Fibroblast of lung (primary cell): ENCODE data around the gene DPYSL3. TPM values are rescaled to one million over a fixed set of nuclear protein-coding genes. Genes with fewer than 3 reads are reported as not detected.

ENCODE experiments used
- DNase-seq, 2 donors: peaks; one replicate each; pipeline versions ENCODE4 v3.0.0 to v3.0.0-alpha.2; 2010; ENCODE audit warnings: low read depth in 2 of 2
- H2AFZ ChIP-seq: 2 replicates; pipeline ENCODE4 v1.5.1; 2012; ENCODE audit warnings: low read length, control low read depth, inconsistent platforms
- H3K27ac ChIP-seq: 2 replicates; pipeline ENCODE4 v1.5.1; 2011; ENCODE audit warnings: low read length, control low read depth; ENCODE audit not compliant: insufficient read depth
- H3K27me3 ChIP-seq: 2 replicates; pipeline ENCODE4 v1.5.1; 2011; ENCODE audit warnings: mild to moderate bottlenecking, low read length; ENCODE audit not compliant: control insufficient read depth, insufficient read depth
- H3K36me3 ChIP-seq: 2 replicates; pipeline ENCODE4 v1.5.1; 2011; ENCODE audit warnings: low read length; ENCODE audit not compliant: control insufficient read depth, insufficient read depth
- H3K4me1 ChIP-seq: 2 replicates; pipeline ENCODE4 v1.5.1; 2011; ENCODE audit warnings: low read length; ENCODE audit not compliant: control insufficient read depth, insufficient read depth; ENCODE audit errors: extremely low read depth
- H3K4me2 ChIP-seq: 2 replicates; pipeline ENCODE4 v1.5.1; 2011; ENCODE audit warnings: low read length, control low read depth; ENCODE audit not compliant: insufficient read depth; ENCODE audit errors: extremely low read depth
- H3K4me3 ChIP-seq, 4 experiments: fragments of 200-600 bp in 1 of 4; sonication (generic) in 1 of 4; replicated peaks in 1 of 4; 2 replicates each; pipeline ENCODE4 v1.5.1; 2011 to 2016; ENCODE audit warnings: low read length in 4 of 4, low read depth in 3 of 4, mild to moderate bottlenecking in 3 of 4, control low read depth in 2 of 4, inconsistent platforms in 1 of 4, mixed read lengths in 1 of 4; ENCODE audit not compliant: insufficient read depth in 1 of 4; ENCODE audit errors: control extremely low read depth in 1 of 4
- H3K79me2 ChIP-seq: 2 replicates; pipeline ENCODE4 v1.5.1; 2012; ENCODE audit warnings: mild to moderate bottlenecking, low read length, inconsistent platforms; ENCODE audit not compliant: control insufficient read depth, insufficient read depth
- H3K9ac ChIP-seq: 2 replicates; pipeline ENCODE4 v1.5.1; 2011; ENCODE audit warnings: mild to moderate bottlenecking, low read length, control low read depth; ENCODE audit not compliant: insufficient read depth
- H3K9me3 ChIP-seq: 2 replicates; pipeline ENCODE4 v1.5.1; 2012; ENCODE audit warnings: low read depth, low read length; ENCODE audit not compliant: control insufficient read depth, insufficient read depth
- H4K20me1 ChIP-seq: 2 replicates; pipeline ENCODE4 v1.5.1; 2011; ENCODE audit warnings: low read length; ENCODE audit not compliant: control insufficient read depth, insufficient read depth; ENCODE audit errors: extremely low read depth
- EZH2 ChIP-seq: IDR thresholded peaks from 2 replicates; pipeline ENCODE4 v1.5.1; 2012; ENCODE audit warnings: low read length, control low read depth, mild to moderate bottlenecking; ENCODE audit errors: missing control alignments
- polyA plus RNA-seq, 2 donors: library from polyadenylated mRNA; depleted of rRNA in 1 of 2; stranded (reverse) in 1 of 2; unstranded in 1 of 2; fragments of >200 nt; gene quantifications; 2 replicates each; pipeline ENCODE4 v1.2.1, GENCODE V29; 2011 to 2012; ENCODE audit warnings: missing spikeins in 1 of 2
- total RNA-seq: library from RNA; depleted of rRNA; stranded (reverse); fragments of >200 nt; gene quantifications from 2 replicates; pipeline ENCODE4 v1.2.1, GENCODE V29; 2014
- TF ChIP-seq, protein P1 (sequence below), 2 donors: IDR thresholded peaks in 1 of 2; conservative IDR thresholded peaks in 1 of 2; 1 replicate in 1 of 2; 2 replicates in 1 of 2; pipeline ENCODE4 v1.5.1; 2011 to 2012; ENCODE audit warnings: low read length in 2 of 2, control low read depth in 1 of 2, inconsistent platforms in 1 of 2, low read depth in 1 of 2, mild to moderate bottlenecking in 1 of 2

The DPYSL3 gene
- total and polyA plus RNA-seq, 2 donors (not counting 1 experiment from before 2014, with no cell fraction given), result 52.4 to 206 TPM

DNA sequence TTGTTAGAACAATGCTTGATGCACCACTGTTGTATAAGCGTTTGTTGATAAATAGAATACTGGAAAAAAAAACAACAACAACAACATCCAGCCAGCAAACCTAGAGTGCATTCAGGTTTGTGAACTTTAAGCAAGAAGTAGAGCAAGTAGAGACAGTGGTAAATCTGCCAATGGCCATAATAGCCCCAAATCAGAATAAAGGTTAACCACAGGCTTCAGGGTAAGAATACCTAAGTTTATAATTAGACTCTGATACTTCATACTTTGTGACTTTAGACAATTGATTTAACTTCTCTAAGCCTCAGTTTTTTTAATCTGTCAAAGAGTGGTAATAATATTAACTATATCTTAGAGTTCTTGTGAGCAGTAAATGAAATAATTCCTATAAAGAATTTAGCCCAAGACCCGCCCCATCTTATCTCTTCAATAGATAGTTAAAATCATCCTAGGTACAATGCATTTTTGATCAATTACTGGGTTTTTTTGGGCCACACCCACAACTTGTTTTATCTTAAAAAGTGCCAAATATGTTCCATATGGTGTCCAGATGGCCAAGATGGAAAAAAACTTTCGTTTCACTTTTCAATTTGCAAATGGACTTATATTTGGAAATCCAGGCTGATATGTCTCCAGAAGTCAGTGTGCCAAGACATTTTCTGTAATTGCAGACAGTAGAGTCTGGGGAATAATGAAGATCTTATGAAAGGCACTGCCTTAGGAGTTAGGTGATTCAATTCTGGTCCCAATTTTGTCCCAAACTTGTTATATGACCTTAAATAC is 24.5 kb upstream of the DPYSL3 start:
- Histone ChIP-seq H3K27me3 (no peaks in the 10 kb centered on the region), H3K9me3 (no peaks in the 10 kb centered on the region), H3K79me2 (no peaks in the 10 kb centered on the region), H4K20me1 (no peaks in the 10 kb centered on the region), H3K4me1 (peaks cover 6% of the 10 kb centered on the region), H3K9ac (no peak overlapping the region), H3K36me3 (no peaks in the 10 kb centered on the region), H3K27ac (peak overlapping the region; percentile 47), H3K4me3 (no peak overlapping the region), H2AFZ (no peak overlapping the region), H3K4me2 (peak overlapping the region; percentile 27)
- peak; percentile 83 to 88 for DNase-seq
- TF ChIP-seq EZH2, result no peak
- TF ChIP-seq, protein P1, sequence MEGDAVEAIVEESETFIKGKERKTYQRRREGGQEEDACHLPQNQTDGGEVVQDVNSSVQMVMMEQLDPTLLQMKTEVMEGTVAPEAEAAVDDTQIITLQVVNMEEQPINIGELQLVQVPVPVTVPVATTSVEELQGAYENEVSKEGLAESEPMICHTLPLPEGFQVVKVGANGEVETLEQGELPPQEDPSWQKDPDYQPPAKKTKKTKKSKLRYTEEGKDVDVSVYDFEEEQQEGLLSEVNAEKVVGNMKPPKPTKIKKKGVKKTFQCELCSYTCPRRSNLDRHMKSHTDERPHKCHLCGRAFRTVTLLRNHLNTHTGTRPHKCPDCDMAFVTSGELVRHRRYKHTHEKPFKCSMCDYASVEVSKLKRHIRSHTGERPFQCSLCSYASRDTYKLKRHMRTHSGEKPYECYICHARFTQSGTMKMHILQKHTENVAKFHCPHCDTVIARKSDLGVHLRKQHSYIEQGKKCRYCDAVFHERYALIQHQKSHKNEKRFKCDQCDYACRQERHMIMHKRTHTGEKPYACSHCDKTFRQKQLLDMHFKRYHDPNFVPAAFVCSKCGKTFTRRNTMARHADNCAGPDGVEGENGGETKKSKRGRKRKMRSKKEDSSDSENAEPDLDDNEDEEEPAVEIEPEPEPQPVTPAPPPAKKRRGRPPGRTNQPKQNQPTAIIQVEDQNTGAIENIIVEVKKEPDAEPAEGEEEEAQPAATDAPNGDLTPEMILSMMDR (conservative IDR thresholded peaks at IDR 0.05 in 1 of 2, IDR thresholded peaks at IDR 0.05 in 1 of 2; ENCODE audit: low read depth in 1 of 2, low read length in 2 of 2), result no peak

DNA sequence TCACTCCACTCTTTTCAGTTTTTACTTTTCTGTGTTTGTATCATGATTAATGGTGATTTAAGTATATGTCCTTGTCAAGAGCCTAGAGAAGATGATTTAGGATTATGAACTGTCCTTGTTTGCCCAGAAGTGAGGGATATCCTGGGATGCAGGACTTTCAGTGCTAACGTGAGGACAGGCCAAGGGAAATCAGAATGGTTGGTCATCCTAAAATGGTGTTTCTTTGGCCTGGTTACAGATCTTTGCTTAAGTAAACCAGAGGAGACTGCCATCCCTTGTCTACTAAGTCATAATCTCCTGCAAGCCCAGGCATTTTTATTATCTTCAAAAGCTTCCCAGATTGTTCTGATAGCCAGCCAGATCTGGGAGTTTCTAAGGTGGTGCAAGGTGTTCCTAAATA is 22.3 kb upstream of the DPYSL3 start:
- TF ChIP-seq, protein P1 (conservative IDR thresholded peaks at IDR 0.05 in 1 of 2, IDR thresholded peaks at IDR 0.05 in 1 of 2; ENCODE audit: low read depth in 1 of 2, low read length in 2 of 2), result no peak
- TF ChIP-seq EZH2, result no peak
- Histone ChIP-seq H3K4me1 (peaks cover 6% of the 10 kb centered on the region), H3K79me2 (no peaks in the 10 kb centered on the region), H2AFZ (no peak overlapping the region), H4K20me1 (no peaks in the 10 kb centered on the region), H3K27me3 (no peaks in the 10 kb centered on the region), H3K9me3 (no peaks in the 10 kb centered on the region), H3K4me2 (no peak overlapping the region), H3K27ac (no peak overlapping the region), H3K9ac (no peak overlapping the region), H3K4me3 (no peak overlapping the region), H3K36me3 (no peaks in the 10 kb centered on the region)
- DNase-seq, result no peak

DNA sequence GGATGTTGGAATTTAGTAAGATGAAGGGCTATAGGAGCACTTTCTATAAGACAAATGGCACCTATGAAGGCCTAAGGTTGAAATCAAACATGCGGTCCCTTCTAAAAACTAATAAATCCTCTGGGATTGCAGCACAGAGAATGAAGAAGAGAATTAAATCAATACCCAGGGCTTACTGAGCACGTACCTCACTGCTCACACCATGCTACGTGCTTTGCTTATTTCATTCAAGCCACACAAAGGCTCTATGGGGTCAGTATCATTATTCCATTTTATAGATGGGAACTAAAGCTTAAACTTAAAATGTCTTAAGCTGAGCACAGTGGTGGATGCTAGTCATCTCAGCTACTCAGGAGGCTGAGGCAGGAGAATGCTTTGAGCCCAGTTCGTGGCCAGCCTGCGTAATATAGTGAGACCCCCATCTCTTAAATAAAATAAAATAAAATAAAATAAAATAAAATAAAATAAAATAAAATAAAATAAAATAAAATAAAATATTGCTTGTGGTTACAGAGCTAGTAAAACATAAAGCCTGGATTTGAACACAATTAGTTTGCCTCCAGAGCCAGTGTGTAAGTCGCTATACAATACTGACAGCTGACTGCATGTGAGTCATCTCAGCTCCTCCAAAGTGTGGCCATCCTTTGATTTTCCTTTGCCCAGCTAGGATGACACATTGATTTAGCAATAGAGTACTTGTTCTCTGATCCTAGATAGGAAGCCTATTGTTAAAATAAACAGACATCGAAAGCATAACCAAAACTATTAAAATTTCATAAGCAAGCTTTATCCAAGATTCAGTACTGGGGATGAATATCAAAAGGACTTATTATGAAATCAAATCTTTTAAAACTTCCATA is 20.9 kb upstream of the DPYSL3 start:
- Histone ChIP-seq H3K79me2 (no peaks in the 10 kb centered on the region), H3K4me3 (no peak overlapping the region), H3K9me3 (no peaks in the 10 kb centered on the region), H4K20me1 (no peaks in the 10 kb centered on the region), H3K27ac (no peak overlapping the region), H3K36me3 (no peaks in the 10 kb centered on the region), H3K4me2 (no peak overlapping the region), H3K9ac (no peak overlapping the region), H3K4me1 (peaks cover 6% of the 10 kb centered on the region), H2AFZ (no peak overlapping the region), H3K27me3 (no peaks in the 10 kb centered on the region)
- DNase-seq, result peak; percentile 91 to 94
- TF ChIP-seq, protein P1 (conservative IDR thresholded peaks at IDR 0.05 in 1 of 2, IDR thresholded peaks at IDR 0.05 in 1 of 2; ENCODE audit: low read depth in 1 of 2, low read length in 2 of 2), result no peak
- no peak for TF ChIP-seq EZH2
